Measurements from ENCODE around the gene WDFY4. TPM values are rescaled to one million over a fixed set of nuclear protein-coding genes. Genes with fewer than 3 reads are reported as not detected.

Gene WDFY4
- total and polyA plus RNA-seq, 2 of the 4 experiments (the other 2 are of a cell fraction): not detected

- H3K4me3 ChIP-seq (ENCODE audit: insufficient read depth, low read depth, low read length): no peak overlapping the region
- no peak overlapping the region for H3K4ac ChIP-seq (ENCODE audit: low read depth, low read length)
- no peak for ATAC-seq (ENCODE audit: low read depth)
- H2BK5ac ChIP-seq (ENCODE audit: low read depth, low read length, poor library complexity, severe bottlenecking): no peak overlapping the region
- in situ Hi-C loops (cut with MboI; ENCODE audit: low sequenced_read_pairs): no loop called here
- H3K9ac ChIP-seq (ENCODE audit: low read depth, low read length): no peak overlapping the region
- no peaks in the 10 kb centered on the region for H3K36me3 ChIP-seq (ENCODE audit: control insufficient read depth, insufficient read depth, low read length)
- H4K20me1 ChIP-seq (ENCODE audit: insufficient read depth, low read length): no peaks in the 10 kb centered on the region
- H3K56ac ChIP-seq (ENCODE audit: extremely low read depth, insufficient read depth, low read length): no peak overlapping the region
- H2BK120ac ChIP-seq (ENCODE audit: low read depth, low read length): no peak overlapping the region
- H4K8ac ChIP-seq (ENCODE audit: low read depth in 2 of 2, low read length in 2 of 2): no peak overlapping the region
- intact Hi-C loops (cut with micrococcal nuclease): no loop called here
- H3K18ac ChIP-seq (ENCODE audit: low read depth, low read length): no peak overlapping the region
- ChIA-PET POLR2A (ENCODE audit: unreplicated experiment) (no interaction called here), CTCF (no interaction called here)
- no peak overlapping the region for H4K91ac ChIP-seq (ENCODE audit: insufficient read depth, low read depth, low read length)
- no peak overlapping the region for H3K23ac ChIP-seq (ENCODE audit: low read depth, low read length)
- peaks cover 4% of the 10 kb centered on the region for H3K27me3 ChIP-seq (ENCODE audit: control insufficient read depth, insufficient read depth, low read length)
- H4K5ac ChIP-seq (ENCODE audit: low read depth, low read length): no peak overlapping the region
- dilution Hi-C loops (cut with HindIII; ENCODE audit: low sequenced_read_pairs, unreplicated experiment): no loop called here
- no peak overlapping the region for H2BK20ac ChIP-seq (ENCODE audit: low read depth, low read length)
- no peak overlapping the region for H2AK9ac ChIP-seq (replicated peaks; ENCODE audit: low read depth, low read length, poor library complexity)
- H3K14ac ChIP-seq (replicated peaks; ENCODE audit: low read depth, low read length): no peak overlapping the region
- no peak for TF ChIP-seq CHD1 (IDR thresholded peaks at IDR 0.05; ENCODE audit: low read depth, low read length)
- TF ChIP-seq MAZ (IDR thresholded peaks at IDR 0.05; ENCODE audit: borderline replicate concordance, low read depth, low read length): no peak
- no peak for TF ChIP-seq BHLHE40 (IDR thresholded peaks at IDR 0.05; ENCODE audit: low read depth, low read length)
- no peak for TF ChIP-seq RFX5 (IDR thresholded peaks at IDR 0.05; ENCODE audit: low read depth, low read length)
- no peak for TF ChIP-seq ELK1 (IDR thresholded peaks at IDR 0.05; ENCODE audit: borderline replicate concordance, low read depth, low read length)
- TF ChIP-seq RAD21 (IDR thresholded peaks at IDR 0.05; ENCODE audit: low read length): no peak
- no peak for TF ChIP-seq CTCF (conservative IDR thresholded peaks at IDR 0.05; ENCODE audit: low read depth, low read length)
- no peak for TF ChIP-seq MAFK (IDR thresholded peaks at IDR 0.05; ENCODE audit: low read depth, low read length)
- no peak for TF ChIP-seq NFE2L2 (IDR thresholded peaks at IDR 0.05; ENCODE audit: low read depth, low read length)
- no peak for TF ChIP-seq RCOR1 (IDR thresholded peaks at IDR 0.05; ENCODE audit: insufficient replicate concordance, low read length)
- no peak for TF ChIP-seq MXI1 (IDR thresholded peaks at IDR 0.05; ENCODE audit: borderline replicate concordance, low read depth, low read length)
- TF ChIP-seq CEBPB (IDR thresholded peaks at IDR 0.05; ENCODE audit: low read depth, low read length): no peak
- no peak for TF ChIP-seq POLR2A (IDR thresholded peaks at IDR 0.05; ENCODE audit: low read depth, low read length)
- no peak for TF ChIP-seq USF2 (IDR thresholded peaks at IDR 0.05; ENCODE audit: low read depth, low read length)
- TF ChIP-seq FOS (IDR thresholded peaks at IDR 0.05; ENCODE audit: low read depth, low read length): no peak
- WGBS, 2 experiments (ENCODE audit: extremely low coverage in 2 of 2, insufficient read length in 1 of 2): 83% methylated on average over 3 of the region's 6 CpGs; no CpG with 5 or more reads in 1 of the 2 experiments
- no peak overlapping the region for H2AFZ ChIP-seq (replicated peaks; ENCODE audit: low read length, poor library complexity)
- no peaks in the 10 kb centered on the region for H3K4me1 ChIP-seq (ENCODE audit: control insufficient read depth, insufficient read depth, low read length)
- H3K4me2 ChIP-seq (ENCODE audit: low read depth, low read length): no peak overlapping the region
- H3K9me3 ChIP-seq (ENCODE audit: control insufficient read depth, insufficient read depth, low read length): no peaks in the 10 kb centered on the region
- H2AK5ac ChIP-seq (ENCODE audit: low read depth, low read length): no peak overlapping the region
- H2BK15ac ChIP-seq (ENCODE audit: low read depth, low read length): no peak overlapping the region
- no peak overlapping the region for H3K27ac ChIP-seq (ENCODE audit: insufficient read depth, low read length)
- H3K79me1 ChIP-seq (ENCODE audit: low read depth in 1 of 2, low read length in 2 of 2): no peaks in the 10 kb centered on the region
- no peaks in the 10 kb centered on the region for H3K9me1 ChIP-seq (ENCODE audit: insufficient read depth, low read length)
- no peak for DNase-seq
- no TSS peak for BruUV-seq (replicated peaks)
Observed at GRCh38 chr10:48744587-48744986, 59.9 kb downstream of the WDFY4 start.

Measured in IMR-90 (cell line).